Calu3 (cell line): ENCODE results near the gene UCP1. TPM values are rescaled to one million over a fixed set of nuclear protein-coding genes. Genes with fewer than 3 reads are reported as not detected.
A peak's percentile ranks its signal among the peaks of the same experiment; 100 is the strongest.

ENCODE experiments used
- BruUV-seq: library from RNA; stranded (reverse); fragments of 400-500 nt; replicated peaks from 2 replicates; lab custom pipeline; 2021; lab: Mats Ljungman, UMichigan
- CTCF ChIA-PET: fragments of 300-600 bp; sonication (Branson Sonifier 250); formaldehyde crosslinking; loops from one replicate; lab custom pipeline; 2022; ENCODE audit warnings: antibody characterized with exemption; lab: Charles Lee
- DNase-seq: peaks from one replicate; pipeline ENCODE4 v3.0.0; 2022
- H3K27ac Mint-ChIP-seq: one replicate; pipeline ENCODE4 v1.8.0; 2022; ENCODE audit warnings: mixed read lengths; ENCODE audit not compliant: unreplicated experiment
- H3K27me3 Mint-ChIP-seq: one replicate; pipeline ENCODE4 v1.8.0; 2022; ENCODE audit warnings: mixed read lengths; ENCODE audit not compliant: unreplicated experiment
- H3K36me3 Mint-ChIP-seq: one replicate; pipeline ENCODE4 v1.8.0; 2022; ENCODE audit warnings: mild to moderate bottlenecking, moderate library complexity, mixed read lengths; ENCODE audit not compliant: insufficient read depth, unreplicated experiment
- H3K4me1 Mint-ChIP-seq: one replicate; pipeline ENCODE4 v1.8.0; 2022; ENCODE audit warnings: mild to moderate bottlenecking, low read depth, mixed read lengths; ENCODE audit not compliant: unreplicated experiment
- H3K4me3 Mint-ChIP-seq: one replicate; pipeline ENCODE4 v1.8.0; 2022; ENCODE audit warnings: mild to moderate bottlenecking, low read depth, moderate library complexity, mixed read lengths; ENCODE audit not compliant: unreplicated experiment
- H3K9me3 Mint-ChIP-seq: one replicate; pipeline ENCODE4 v1.8.0; 2022; ENCODE audit warnings: low read depth, mixed read lengths; ENCODE audit not compliant: unreplicated experiment
- intact Hi-C: fragments of 100-400 bp; cut with micrococcal nuclease; formaldehyde crosslinking; loops from one replicate; pipeline ENCODE4 v1.10.0; 2022; ENCODE audit not compliant: unreplicated experiment
- total RNA-seq: library from RNA; stranded (reverse); gene quantifications from 2 replicates; pipeline ENCODE4 v1.2.3, GENCODE V29; 2022
- TF ChIP-seq, protein P1 (sequence below): fragments of 200-600 bp; IDR thresholded peaks from one replicate; pipeline ENCODE4 v1.8.0; 2022; ENCODE audit warnings: antibody characterized with exemption; ENCODE audit not compliant: unreplicated experiment

Gene UCP1
- total RNA-seq, 1 experiment from 2014 or later: not detected

GRCh38 chr4:140611854-140612253, 43.1 kb upstream of the UCP1 start:
- intact Hi-C loops: loop anchor here (5.0 kb wide), 1 partner anchor 245 kb away; no protein-coding TSS in a partner anchor
- no peak for DNase-seq
- no peaks in the 10 kb centered on the region for H3K4me1 Mint-ChIP-seq
- TF ChIP-seq, protein P1, sequence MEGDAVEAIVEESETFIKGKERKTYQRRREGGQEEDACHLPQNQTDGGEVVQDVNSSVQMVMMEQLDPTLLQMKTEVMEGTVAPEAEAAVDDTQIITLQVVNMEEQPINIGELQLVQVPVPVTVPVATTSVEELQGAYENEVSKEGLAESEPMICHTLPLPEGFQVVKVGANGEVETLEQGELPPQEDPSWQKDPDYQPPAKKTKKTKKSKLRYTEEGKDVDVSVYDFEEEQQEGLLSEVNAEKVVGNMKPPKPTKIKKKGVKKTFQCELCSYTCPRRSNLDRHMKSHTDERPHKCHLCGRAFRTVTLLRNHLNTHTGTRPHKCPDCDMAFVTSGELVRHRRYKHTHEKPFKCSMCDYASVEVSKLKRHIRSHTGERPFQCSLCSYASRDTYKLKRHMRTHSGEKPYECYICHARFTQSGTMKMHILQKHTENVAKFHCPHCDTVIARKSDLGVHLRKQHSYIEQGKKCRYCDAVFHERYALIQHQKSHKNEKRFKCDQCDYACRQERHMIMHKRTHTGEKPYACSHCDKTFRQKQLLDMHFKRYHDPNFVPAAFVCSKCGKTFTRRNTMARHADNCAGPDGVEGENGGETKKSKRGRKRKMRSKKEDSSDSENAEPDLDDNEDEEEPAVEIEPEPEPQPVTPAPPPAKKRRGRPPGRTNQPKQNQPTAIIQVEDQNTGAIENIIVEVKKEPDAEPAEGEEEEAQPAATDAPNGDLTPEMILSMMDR: no peak
- no TSS peak for BruUV-seq
- CTCF ChIA-PET: no interaction called here
- no peaks in the 10 kb centered on the region for H3K9me3 Mint-ChIP-seq
- no peaks in the 10 kb centered on the region for H3K36me3 Mint-ChIP-seq
- H3K27ac Mint-ChIP-seq: no peak overlapping the region
- no peaks in the 10 kb centered on the region for H3K27me3 Mint-ChIP-seq
- no peak overlapping the region for H3K4me3 Mint-ChIP-seq

DNA sequence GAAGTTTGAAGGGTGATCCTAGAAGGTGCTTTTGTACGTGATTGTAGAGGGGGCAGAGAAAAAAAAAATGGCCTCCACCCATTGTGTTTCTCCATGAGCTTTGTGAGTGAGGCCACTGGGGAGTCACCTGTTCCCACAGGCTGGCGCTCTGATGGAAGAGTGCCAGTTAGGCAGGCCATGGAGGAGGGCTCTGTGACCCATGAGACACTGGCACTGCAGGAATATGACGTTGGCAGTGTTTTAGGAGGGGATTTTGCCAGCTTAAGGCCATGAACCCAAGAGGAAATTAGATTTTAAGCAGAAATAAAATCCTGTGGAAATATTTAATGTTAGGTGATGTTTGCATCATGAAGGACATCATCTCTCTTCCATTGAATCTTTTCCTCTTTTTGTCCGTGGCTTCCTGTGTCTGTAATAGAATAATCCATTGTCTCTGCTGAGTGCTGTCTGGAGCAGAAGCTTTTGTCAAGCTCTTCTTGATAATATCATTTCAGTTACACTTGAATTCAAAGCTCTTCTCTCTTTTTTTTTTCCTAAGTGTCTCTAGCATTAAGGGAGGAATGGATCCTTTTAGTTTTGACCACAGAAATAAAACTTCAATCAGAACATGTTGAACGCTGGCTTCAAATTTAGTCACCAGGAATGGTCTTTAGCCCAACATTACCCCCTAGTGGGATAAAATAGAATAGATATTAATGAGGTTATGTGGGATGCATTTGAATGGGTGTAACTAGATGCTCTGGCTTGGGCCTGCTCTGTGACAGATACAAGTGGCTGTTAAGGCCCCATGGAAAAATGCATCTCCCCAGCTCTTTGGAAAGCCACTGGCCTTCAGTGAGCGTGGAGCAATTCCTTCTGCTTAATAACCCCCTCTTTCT, 41.0 kb upstream of the UCP1 start:
- Mint-ChIP-seq H3K4me3 (no peak overlapping the region), H3K9me3 (no peaks in the 10 kb centered on the region), H3K27ac (no peak overlapping the region), H3K4me1 (no peaks in the 10 kb centered on the region), H3K36me3 (no peaks in the 10 kb centered on the region), H3K27me3 (no peaks in the 10 kb centered on the region)
- CTCF ChIA-PET: interaction anchor here (0.9 to 1.8 kb wide), 3 partner anchors 10 to 250 kb away, joined by 3 to 5 read pairs (median 5); no protein-coding TSS in a partner anchor
- DNase-seq: peak; percentile 1
- no TSS peak for BruUV-seq
- intact Hi-C loops: loop anchor here (5.0 kb wide), 1 partner anchor 248 kb away; no protein-coding TSS in a partner anchor
- TF ChIP-seq, protein P1: no peak

DNA sequence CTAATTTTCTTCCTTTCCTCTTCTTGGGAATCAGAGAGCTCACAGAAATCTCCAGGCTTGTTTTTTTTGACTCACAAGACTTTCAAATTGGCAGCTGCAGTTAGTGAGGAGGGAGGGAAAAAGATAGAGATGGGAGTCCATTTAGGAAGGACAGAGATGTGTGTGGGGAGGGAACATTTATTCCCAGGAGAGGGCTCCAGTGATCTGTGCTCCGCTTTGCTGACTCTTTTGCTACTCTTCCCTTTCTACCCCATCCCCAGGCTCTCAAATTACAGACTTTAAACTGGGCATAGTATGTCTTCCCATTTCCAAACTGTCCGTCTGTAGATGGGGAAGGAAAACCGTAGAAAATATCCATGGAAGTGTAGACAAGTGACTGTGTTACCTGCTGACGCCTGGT, 39.1 kb upstream of the UCP1 start:
- intact Hi-C loops: no loop called here
- Mint-ChIP-seq H3K4me3 (no peak overlapping the region), H3K36me3 (no peaks in the 10 kb centered on the region), H3K27ac (no peak overlapping the region), H3K4me1 (no peaks in the 10 kb centered on the region), H3K27me3 (no peaks in the 10 kb centered on the region), H3K9me3 (no peaks in the 10 kb centered on the region)
- DNase-seq: no peak
- CTCF ChIA-PET: interaction anchor here (1.0 to 1.8 kb wide), 2 partner anchors 12 to 243 kb away, joined by 4 to 5 read pairs; no protein-coding TSS in a partner anchor
- BruUV-seq: no TSS peak
- TF ChIP-seq, protein P1: no peak

DNA sequence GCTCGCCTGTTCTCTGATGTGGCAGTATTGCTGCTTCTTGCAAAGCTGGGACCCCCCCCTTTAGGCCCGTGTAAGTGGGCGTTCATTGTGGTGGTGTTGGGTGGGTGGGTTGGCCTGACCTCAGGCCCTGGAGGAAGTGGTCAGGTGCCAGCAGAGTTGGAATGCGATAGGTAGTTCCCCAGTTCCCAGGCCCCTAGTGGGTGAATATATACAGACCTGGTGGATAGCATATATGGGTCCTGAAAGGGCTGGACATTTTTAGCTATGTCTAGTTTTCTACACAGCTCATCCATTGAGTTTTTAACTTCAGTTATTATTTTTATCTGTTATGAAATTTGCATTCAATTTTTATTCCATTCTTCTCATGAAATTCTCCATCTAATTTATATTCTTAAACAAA, 35.8 kb upstream of the UCP1 start:
- TF ChIP-seq, protein P1: no peak
- no peak for DNase-seq
- H3K4me3 Mint-ChIP-seq: no peak overlapping the region
- H3K4me1 Mint-ChIP-seq: no peaks in the 10 kb centered on the region
- H3K27me3 Mint-ChIP-seq: peaks cover 27% of the 10 kb centered on the region
- no TSS peak for BruUV-seq
- no peaks in the 10 kb centered on the region for H3K36me3 Mint-ChIP-seq
- intact Hi-C loops: no loop called here
- H3K27ac Mint-ChIP-seq: no peak overlapping the region
- H3K9me3 Mint-ChIP-seq: no peaks in the 10 kb centered on the region
- CTCF ChIA-PET: interaction anchor here (1.1 kb wide), 1 partner anchor 10 kb away, joined by 3 read pairs; no protein-coding TSS in a partner anchor
